ENCODE measurements around the gene ARAP3.

ARAP3 gene

DNA sequence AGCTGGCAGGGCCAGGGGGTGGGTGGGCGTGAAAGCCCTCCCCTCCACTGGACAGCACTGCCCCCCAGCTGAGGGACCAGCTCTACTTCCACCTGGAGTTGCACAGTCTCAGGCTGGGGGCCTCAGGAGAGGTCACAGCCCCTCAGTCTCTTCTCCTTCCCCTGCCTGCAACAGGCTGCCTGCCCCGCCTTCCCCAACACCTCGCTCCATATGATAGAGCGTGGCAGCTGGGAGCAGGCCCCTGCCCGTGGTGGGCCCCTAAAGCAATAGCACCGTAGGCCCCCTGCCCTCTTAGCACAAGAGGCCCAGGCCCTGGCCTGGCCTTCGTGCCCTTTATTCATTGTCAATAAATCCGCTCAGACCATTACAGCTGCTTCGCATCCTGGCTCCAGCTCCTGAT, 41.3 kb downstream of the ARAP3 start:
- no peak for DNase-seq

DNA sequence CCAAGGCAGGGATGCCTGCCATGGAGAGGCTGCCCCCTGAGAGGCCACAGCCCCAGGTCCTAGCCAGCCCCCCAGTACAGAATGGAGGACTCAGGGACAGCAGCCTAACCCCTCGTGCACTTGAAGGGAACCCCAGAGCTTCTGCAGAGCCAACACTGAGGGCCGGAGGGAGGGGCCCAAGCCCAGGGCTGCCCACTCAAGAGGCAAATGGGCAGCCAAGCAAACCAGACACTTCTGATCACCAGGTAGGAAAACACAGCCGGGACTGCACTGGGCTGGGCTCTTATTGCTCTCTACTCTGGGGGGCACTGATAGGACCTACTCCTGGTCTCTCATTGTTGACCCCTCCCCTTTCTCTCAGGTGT, 42.0 kb downstream of the ARAP3 start:
- no peak for DNase-seq

DNA sequence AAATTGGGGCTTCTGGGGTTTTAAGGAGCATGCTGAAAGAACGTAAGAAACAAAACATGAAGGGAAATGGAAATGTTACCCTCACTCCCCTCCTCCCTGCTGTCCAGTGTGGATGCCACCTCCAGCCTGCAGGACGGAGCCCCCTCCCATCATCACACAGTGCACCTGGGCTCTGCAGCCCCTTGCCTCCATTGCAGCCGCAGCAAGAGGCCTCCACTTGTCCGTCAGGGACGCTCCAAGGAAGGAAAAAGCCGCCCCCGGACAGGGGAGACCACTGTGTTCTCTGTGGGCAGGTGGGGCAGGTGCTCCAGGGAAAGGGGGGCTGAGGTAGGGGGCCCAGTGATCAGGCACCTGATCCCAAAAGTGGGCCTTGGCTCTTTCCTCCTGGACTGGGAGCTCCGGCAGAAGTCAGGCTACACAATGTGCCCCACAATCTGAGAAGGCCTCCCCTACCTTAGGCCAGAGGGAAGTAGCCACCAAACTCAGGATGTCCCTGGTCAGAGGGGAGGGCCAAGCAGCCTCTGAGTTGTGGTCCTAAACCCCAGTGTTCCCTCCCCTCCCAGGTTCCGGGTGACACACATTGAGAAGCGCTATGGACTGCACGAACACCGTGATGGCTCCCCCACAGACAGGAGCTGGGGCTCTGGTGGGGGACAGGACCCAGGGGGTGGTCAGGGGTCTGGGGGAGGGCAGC, 42.5 kb downstream of the ARAP3 start:
- DNase-seq: no peak

GRCh38 chr5:141638771-141639170, 43.3 kb downstream of the ARAP3 start:
- DNase-seq: no peak

GRCh38 chr5:141637767-141638419, 44.1 kb downstream of the ARAP3 start:
- DNase-seq: peak; percentile 47

DNA sequence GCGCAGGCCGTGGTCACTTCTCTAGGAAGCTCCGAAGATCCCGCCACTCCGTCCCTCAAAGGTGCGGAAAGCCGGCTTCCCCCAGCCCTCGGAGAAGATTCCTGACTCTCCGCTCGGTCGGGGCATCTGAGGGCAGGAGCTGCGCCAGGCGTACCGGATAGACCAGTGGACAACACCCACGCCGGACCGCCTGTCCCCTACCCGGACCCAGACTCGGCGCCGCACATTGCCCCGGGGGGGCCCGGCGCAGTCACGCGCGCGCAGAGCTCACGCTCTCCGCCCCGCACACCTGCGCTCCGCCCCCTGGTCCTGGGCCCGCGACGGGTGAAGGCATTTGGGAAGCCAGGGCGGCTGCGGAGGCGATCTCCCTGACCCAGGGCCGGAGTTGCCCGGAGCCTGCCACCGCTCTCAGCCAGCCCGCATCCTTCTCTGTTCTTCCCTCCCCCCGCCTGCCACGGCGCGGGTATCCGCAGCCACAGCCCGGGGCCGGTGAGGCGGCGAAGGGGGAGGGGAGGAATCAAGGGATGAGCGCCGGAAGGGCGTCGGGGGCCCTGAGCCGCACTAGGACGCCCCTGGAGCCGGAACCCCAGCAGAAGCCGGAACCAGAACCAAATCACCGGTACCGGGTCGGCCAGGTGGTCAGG, 44.8 kb downstream of the ARAP3 start:
- DNase-seq: no peak

GRCh38 chr5:141636413-141637122, 45.5 kb downstream of the ARAP3 start, which contains the start of the genes HDAC3 and RELL2:
TSS of gene HDAC3 (minus strand) at chr5:141636849. CDS start at chr5:141636790, 59 bp downstream.
TSS of gene RELL2 (plus strand) at chr5:141636997. CDS start at chr5:141638226, 1,229 bp downstream.
- DNase-seq: peak; percentile 89

DNA sequence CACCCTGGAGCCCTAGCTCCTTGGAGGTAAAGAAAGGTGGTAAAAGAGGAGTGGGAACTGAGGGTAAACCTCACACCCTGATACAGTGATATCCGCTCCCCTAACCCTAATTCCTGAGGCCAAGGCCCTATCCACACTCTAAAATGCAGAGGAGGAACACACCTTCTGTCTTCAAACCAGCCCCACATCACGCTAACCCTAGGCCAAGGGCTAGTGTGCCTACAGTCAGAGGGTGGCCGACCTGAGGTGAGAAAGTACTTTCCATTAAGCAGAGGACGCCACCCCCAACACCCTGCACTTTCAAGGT, 46.0 kb downstream of the ARAP3 start:
- DNase-seq: no peak

GRCh38 chr5:141635646-141636045, 46.4 kb downstream of the ARAP3 start:
- no peak for DNase-seq

DNA sequence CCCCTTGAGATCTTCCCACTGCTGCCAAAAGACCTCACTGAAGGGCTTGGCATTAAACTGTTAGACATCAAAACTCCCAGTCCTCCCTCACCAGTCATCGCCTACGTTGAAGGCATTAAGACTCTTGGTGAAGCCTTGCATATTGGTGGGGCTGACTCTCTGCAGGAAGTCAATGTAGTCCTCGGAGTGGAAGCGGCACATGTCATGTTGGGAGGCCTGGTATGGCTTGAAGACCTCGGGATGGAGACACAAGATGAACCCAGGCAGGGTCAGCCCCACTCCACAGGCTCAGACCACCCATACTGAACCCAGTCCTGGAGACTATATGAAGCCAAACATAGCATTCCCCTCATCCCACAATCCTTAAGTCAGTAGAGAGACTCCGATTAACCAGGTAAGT, 47.3 kb downstream of the ARAP3 start:
- DNase-seq: no peak

- DNase-seq: no peak
Observed at GRCh38 chr5:141633871-141634561, 48.0 kb downstream of the ARAP3 start.

- DNase-seq: no peak
Observed at GRCh38 chr5:141632650-141633049, 49.4 kb downstream of the ARAP3 start.

- no peak for DNase-seq
Observed at GRCh38 chr5:141630570-141631140, 51.4 kb downstream of the ARAP3 start.

DNA sequence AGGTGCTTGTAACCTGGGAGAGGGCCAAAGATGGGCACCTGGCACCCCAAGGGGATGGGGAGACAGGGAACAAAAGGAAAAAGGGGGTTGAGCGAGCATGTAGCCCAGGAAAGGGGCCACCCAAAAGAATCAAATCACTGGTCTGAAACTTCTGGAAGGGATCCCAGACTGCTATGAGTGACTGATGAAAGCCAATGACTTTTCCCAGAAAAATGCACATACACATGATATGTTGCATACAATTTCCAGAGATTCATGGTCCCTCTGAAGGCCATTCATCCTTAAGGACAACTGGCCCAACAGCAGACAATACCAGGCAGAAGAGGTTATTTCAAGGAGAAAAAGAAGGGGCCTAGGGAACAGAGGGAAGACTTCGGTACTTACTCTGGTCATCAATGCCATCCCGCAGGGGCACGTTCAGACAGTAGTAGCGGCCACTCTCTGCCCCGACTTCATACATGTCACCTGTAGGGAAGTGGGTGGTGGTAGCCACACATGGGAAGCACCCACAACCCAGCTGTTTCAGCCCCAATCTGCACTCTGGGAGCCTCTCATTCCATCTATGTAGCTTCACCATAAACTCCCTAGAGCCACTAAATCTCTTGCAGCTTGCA, 53.7 kb downstream of the ARAP3 start:
- peak; percentile 21 for DNase-seq

- DNase-seq: no peak
Observed at GRCh38 chr5:141623611-141624010, 58.4 kb downstream of the ARAP3 start.

DNA sequence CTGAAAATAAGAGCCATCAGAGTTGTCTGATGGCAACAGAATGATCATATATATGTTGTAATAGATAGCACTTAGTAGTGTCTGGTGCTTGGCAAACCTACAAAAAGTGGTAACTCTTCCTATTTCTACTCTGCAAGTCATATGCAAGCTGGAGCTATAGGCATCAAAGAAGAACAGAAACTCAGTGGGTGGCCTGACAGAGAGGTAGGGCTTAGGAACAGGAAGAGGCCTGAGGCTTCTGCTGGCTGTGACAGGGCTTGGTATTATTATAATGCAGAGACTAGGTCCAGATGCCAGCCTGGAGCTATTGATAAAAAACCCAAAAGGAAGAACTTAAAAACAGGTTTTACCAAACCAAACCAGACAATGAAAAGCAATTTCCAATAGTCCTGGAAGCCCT, 58.8 kb downstream of the ARAP3 start:
- DNase-seq: no peak

DNA sequence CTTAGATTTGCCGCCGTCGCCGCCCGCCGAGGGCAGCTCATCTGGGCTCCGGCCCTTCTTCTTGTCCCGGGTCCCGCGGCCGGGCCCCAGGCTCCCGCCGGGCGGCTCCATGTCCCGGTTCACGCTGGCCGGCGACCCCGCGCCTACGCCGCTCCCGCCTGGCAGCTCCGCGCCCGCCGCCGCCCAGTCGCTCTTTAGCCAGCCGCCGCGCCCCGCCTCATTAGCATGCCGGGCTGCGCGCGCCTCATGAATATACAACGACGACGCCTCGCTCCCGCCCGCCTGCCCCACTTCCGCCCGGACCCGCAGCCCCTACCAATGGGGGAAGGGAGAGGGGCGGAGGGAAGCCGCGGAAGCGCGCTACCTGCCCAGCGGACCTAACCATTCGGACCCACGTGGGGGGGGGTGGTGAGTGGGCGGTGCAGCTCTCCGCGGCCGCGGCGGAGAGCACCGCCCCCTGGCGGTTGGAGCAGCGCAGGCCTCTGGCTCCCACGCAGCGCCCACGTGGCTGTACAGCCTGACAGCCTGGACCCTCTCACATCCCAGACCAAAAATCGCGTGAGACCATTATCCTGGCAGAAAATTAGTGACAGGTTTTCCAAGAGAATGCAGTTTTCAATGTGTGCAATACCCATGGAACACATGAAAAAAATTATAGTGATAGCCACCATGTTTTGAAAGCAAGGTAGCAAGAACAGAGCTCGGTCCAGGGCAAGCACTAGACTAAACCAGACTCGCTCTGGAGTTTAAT, 63.1 kb downstream of the ARAP3 start, which contains the start of gene DIAPH1:
Gene DIAPH1, minus strand, starts transcription at position 197 of the 751 bp plus-strand sequence. Its CDS starts 86 bp downstream, at position 111.
- peak; percentile 94 for DNase-seq

DNA sequence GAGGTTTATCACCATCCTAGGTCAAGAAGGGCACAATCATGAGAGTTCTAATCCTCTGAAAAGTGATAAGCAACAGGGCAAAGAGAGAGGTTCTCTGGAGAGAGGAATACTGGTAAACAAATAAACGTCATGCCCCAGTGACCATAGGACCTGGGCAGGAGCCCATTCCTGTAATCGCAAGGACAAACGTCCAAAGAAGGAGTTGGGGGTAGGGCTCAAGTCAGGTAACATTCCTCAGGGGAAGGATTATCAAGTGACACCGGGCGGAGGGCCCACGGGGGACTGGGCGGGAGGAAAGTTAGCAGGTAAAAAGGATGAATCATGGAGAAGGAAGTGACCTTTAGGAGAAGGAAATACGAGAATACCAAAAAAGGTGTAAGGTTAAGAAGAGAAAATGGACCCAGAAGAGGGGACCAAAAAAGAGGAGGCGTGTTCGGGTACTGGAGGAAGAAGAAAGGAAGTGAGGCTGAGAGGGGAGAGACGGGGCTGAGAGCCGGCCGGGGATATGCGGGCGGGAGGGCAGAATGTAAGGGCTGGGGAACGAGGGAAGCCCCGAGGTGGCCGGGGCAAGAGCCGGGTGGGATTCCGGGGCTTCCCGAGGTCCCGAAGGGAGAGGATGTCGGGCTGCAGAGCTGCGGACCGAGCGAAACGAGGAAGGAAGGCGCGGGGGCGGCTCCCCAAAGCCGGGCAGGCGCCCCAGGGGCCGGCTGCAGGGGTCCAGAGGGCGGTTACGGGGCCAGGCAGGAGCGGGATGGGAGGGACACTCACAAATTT, 63.8 kb downstream of the ARAP3 start:
- peak; percentile 36 for DNase-seq

GRCh38 chr5:141617682-141618029, 64.4 kb downstream of the ARAP3 start:
- DNase-seq: no peak

DNA sequence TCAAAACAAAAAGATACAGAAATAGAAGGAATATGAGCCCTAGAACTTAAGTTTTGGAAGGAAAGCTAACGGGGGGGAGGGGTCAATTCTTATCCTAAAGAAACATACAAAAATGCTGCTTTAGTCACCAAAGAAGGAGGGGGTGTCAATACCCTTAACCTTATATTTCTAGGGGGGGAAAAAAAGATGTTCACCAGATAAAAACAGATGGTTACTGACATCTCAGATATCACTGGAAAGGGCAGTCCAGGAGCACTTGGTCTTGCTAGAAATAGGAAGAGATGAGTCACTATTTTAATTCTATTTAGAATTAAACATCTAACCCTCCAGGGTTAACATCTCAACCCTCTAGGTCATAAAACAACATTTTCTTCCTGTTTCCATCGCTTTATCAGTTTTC, 64.9 kb downstream of the ARAP3 start:
- DNase-seq: peak; percentile 18

Data from fibroblast of skin of back (primary cell).